ENCODE data around the gene LASP1.
A peak's percentile ranks its signal among the peaks of the same experiment; 100 is the strongest.

LASP1 gene

GRCh38 chr17:38889745-38890409, 20.0 kb downstream of the LASP1 start:
- no peak for DNase-seq

- no peak for DNase-seq
Observed at GRCh38 chr17:38890410-38890746, 20.5 kb downstream of the LASP1 start.

GRCh38 chr17:38891441-38891840, 21.6 kb downstream of the LASP1 start:
- DNase-seq, result no peak

DNA sequence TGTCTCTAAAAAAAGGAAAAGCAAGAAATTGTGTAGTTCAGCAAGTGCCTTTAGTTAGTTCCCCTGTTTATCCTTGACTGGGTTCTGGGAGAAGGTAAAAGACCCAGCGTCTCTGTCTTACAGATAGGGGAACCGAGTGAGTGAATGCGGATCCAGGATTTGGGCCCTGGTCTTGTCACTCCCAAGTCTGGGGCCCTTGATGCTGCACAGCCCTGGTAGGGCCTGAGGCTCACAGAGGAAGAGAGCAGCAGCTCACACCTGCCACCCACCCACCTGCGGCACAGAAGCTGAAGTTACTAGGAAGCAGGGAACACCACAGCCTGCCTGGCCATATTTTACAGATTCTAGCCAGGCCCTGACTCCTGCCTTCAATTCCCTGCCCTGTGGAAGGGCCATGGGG, 22.2 kb downstream of the LASP1 start:
- no peak for DNase-seq

- DNase-seq, result no peak
Observed at GRCh38 chr17:38892620-38893019, 22.8 kb downstream of the LASP1 start.

DNA sequence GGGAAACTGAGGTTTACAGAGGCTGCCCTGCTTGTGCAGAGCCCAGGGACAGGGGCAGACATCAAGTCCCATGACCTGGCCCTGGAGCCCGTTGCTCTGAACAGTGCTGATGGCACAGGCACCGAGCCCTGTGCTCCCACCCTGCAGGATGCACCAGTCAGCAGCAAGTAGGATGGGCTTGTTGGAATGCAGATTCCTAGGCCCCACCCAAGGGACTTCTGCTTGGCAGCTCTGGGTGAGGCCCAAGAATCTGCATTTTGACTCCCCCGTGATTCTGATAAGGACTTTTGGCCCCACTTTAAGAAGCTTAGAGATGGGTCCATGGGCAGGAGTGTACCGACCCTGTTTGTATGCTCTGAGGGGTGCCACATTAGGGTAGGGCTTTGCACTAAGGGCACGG, 23.3 kb downstream of the LASP1 start:
- DNase-seq, result no peak

GRCh38 chr17:38893607-38894006, 23.7 kb downstream of the LASP1 start:
- DNase-seq, result peak; percentile 76

DNA sequence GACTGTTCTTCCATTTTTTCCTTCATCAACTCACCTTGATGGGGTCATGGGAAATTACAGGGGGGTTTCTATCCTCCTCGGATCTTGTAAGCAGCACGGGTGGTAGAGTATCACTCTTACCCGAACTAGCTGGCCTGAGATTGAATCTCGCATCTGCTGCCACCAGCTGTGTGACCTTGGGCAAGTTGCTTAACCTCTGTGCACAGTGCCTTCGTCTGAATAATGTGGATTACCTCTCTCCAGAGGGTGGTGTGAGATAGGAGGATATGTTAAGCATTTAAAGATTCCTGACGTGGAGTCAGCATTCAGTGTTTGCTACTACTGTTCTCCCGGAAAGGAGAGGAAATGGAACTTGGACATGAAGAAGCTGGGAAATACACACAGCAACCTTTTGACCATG, 24.4 kb downstream of the LASP1 start:
- DNase-seq, result no peak

- DNase-seq, result no peak
Observed at GRCh38 chr17:38896346-38896954, 26.6 kb downstream of the LASP1 start.

DNA sequence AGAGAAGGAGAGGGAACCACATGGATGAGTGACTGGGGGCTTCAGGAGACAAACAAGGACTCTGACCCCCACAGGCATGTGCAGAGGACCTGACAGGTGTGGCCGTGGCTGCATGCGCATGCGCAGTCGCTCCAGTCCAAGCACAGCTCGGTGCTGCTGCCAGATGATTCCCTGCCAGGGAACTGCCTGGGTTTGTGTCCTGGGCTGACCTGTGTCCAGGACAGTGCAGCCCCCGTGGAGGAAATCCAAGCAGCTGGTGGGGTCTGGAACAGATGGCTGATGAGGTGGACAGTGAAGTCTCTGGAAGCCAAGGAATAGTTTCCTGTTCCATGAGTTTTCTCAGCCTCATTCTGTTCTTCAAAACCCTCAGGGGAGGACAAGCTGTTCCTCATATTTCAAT, 27.3 kb downstream of the LASP1 start:
- DNase-seq, result no peak

- DNase-seq, result no peak
Observed at GRCh38 chr17:38897671-38898290, 27.9 kb downstream of the LASP1 start.

DNA sequence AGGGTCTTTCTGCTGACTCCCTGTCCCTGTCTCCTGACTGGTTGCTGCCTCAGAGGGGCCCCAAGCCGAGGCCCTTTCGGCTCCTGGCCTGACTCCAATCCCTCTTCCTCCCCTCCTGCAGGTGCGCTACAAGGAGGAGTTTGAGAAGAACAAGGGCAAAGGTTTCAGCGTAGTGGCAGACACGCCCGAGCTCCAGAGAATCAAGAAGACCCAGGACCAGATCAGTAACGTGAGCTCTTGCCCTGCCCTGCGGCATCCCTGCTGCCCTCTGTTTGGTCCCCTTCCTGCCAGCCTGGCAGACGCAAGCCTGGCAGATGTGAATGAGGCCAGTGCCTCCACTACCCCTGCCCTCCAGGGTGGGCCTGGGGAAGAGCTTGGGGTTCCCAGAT, 28.4 kb downstream of the LASP1 start:
- DNase-seq, result peak; percentile 58

DNA sequence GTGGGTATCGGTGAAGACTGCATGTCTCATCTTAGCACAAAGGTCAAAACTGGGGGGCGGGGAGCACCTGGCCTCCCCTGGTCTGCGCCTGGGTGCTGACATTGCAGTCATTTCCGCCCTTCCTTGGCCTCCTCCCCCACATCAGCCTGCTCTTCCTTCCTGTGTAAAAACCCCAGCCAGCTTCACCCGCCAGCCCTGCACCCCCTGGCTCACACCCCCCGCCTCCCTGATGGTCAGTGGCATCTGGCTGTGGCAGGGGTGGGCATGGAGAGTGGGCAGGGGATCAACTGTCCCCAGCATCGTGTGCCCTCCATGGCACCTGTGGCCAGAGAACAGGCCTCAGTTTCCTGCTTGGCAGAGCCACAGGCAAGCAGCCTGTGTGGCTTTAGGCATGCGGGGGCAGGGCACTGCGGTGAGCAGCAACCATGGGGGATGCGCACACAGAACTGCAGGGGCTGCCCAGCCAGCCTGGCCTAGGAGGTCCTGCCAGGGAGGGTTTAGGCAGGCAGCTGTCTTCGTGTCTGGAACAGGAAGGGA, 29.0 kb downstream of the LASP1 start:
- peak; percentile 91 for DNase-seq

GRCh38 chr17:38899421-38899820, 29.6 kb downstream of the LASP1 start:
- no peak for DNase-seq

- peak; percentile 84 for DNase-seq
Observed at GRCh38 chr17:38900978-38901656, 31.3 kb downstream of the LASP1 start.

- no peak for DNase-seq
Observed at GRCh38 chr17:38903404-38903803, 33.5 kb downstream of the LASP1 start.

DNA sequence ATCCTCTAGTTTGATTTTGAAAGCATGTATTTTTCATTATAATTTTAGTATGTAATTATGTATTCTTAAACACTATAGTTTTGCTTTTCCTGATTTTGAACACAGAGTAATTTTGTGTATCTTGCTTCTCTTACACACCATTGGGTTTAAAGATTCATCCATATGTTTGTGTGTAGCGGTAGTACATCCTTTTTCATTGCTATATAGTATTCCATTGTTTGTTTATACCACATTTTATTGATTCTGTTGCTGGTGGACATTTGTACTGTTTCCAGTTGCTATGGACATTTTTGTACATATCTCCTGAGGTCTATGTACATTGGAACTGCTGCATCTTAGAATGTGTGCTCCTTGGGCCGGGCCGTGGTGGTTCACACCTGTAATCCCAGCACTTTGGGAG, 35.0 kb downstream of the LASP1 start:
- no peak for DNase-seq

DNA sequence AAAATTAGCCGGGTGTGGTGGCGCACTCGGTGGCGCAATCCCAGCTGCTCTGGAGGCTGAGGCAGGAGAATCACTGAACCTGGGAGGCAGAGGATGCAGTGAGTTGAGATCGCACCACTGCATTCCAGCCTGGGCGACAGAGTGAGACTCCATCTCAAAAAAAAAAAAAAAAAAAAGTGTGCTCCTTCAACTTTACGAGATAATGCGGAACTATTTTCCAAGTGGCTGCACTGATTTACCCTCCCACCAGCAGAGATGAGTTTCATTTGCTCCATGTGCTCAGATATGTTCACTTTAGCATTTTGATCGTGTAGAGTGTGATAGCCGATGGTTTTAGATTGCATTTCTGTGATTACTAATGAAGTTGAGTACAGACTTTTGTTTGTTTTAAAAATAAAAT, 35.5 kb downstream of the LASP1 start:
- no peak for DNase-seq

DNA sequence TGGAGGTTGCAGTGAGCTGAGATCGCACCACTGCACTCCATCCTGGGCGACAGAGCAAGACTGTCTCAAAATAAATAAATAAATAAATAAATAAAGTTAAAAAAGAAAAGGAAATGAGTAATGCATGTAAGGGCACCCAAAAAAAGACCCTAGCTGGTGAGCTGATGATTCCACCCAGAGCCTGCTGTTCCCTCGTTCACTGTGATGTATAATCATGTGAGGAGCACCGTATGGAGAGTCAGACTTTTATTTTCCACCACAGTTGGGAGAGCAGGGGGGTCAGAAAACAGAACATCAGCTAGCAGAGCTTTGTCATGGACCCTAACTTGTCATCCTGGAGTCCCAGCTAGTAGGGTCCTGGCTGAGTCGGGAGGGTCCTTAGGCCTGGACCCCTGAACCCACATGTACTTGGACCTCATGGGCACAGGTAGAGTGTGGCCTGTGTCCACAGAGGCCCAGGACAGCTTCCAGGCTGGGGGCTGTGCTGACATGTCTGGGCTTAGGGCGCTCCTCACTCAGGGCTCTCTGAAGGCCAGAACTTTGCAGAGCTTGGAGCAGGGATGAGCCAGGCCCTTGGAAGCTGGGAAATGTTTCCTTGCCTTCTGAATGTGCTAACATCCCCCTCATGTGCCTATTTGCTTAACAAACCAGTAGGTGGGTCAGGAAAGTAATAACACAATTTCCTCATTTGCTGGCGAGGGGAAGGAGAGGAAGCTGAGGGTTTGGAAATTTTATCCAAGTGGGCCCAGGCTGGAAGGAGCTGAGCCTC, 36.8 kb downstream of the LASP1 start:
- DNase-seq, result no peak

- no peak for DNase-seq
Observed at GRCh38 chr17:38907930-38908675, 38.2 kb downstream of the LASP1 start.

DNA sequence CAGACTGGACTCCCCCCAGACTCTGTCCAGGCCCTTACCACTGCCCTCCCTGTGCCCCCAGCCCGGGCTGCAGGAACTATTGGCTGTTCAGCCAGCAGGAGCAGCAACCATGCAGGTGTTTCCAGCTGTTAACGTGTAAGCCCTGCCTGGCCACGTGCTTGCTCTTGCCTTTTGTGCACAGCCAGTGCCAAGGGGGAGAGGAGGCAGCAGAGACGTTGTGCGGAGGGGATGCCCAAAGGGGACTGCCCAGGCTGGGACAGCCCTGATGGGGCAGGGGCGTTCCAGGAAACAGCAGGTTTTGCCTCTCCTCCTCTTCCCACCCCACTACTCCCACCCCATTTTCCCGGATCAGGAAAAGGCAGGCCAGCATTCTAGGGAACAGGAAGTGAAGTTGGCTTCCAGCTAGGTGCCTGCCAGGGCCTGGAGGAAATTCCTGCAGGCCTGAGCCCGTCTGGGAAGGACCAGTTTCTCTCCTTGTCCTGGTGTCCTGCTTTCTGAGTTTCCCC, 38.9 kb downstream of the LASP1 start:
- DNase-seq, result no peak

DNA sequence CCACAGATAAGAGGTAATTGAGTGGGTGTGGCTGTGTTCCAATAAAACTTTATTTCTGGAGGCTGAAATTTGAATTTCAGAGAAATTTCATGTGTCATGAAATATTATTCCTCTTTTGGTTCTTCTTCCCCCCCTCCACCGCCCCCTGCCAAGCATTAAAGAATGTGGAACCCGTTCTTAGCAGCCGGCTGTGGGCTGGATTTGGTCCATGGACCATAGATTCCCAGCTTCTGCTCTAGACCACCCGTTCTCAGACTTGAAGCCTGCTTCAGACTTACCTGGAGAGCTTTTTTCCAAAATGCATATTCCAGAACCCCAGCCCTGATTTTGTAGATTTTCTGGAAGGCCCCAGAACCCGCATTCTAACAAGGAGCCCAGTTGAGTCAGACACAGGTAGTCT, 40.5 kb downstream of the LASP1 start:
- no peak for DNase-seq
